ENCODE measurements around the gene GNAZ.

Gene GNAZ

GRCh38 chr22:23063539-23064380, 6.6 kb upstream of the GNAZ start:
- no peak for DNase-seq (ENCODE audit: low spot score)

GRCh38 chr22:23064381-23065068, 5.8 kb upstream of the GNAZ start:
- DNase-seq (ENCODE audit: low spot score) = no peak

- DNase-seq (ENCODE audit: low spot score) = no peak
Measured at GRCh38 chr22:23065069-23065451, 5.3 kb upstream of the GNAZ start.

- no peak for DNase-seq (ENCODE audit: low spot score)
Measured at GRCh38 chr22:23065495-23066122, 4.7 kb upstream of the GNAZ start.

GRCh38 chr22:23066200-23067022, 3.9 kb upstream of the GNAZ start:
- no peak for DNase-seq (ENCODE audit: low spot score)

GRCh38 chr22:23067023-23067650, 3.2 kb upstream of the GNAZ start:
- no peak for DNase-seq (ENCODE audit: low spot score)

- no peak for DNase-seq (ENCODE audit: low spot score)
Measured at GRCh38 chr22:23067691-23068090, 2.6 kb upstream of the GNAZ start.

- DNase-seq (ENCODE audit: low spot score) = no peak
Measured at GRCh38 chr22:23068096-23068831, 2.1 kb upstream of the GNAZ start.

GRCh38 chr22:23068832-23069385, 1.4 kb upstream of the GNAZ start:
- DNase-seq (ENCODE audit: low spot score) = no peak

GRCh38 chr22:23069502-23070357, 589 bp upstream of the GNAZ start:
- DNase-seq (ENCODE audit: low spot score) = peak; percentile 88

GRCh38 chr22:23071230-23072076, 1.1 kb downstream of the GNAZ start:
- DNase-seq (ENCODE audit: low spot score) = peak; percentile 24

- DNase-seq (ENCODE audit: low spot score) = no peak
Measured at GRCh38 chr22:23072077-23072910, 2.0 kb downstream of the GNAZ start.

- DNase-seq (ENCODE audit: low spot score) = no peak
Measured at GRCh38 chr22:23072911-23073491, 2.7 kb downstream of the GNAZ start.

- DNase-seq (ENCODE audit: low spot score) = no peak
Measured at GRCh38 chr22:23073526-23074229, 3.4 kb downstream of the GNAZ start.

GRCh38 chr22:23074451-23074850, 4.1 kb downstream of the GNAZ start:
- DNase-seq (ENCODE audit: low spot score) = no peak

GRCh38 chr22:23075050-23075449, 4.7 kb downstream of the GNAZ start:
- no peak for DNase-seq (ENCODE audit: low spot score)
